ENCODE results near the gene CLDN25. TPM values are rescaled to one million over a fixed set of nuclear protein-coding genes. Genes with fewer than 3 reads are reported as not detected.
"Not testable (repeated sequence)": the region's sequence is repeated elsewhere in the genome, so short reads cannot be mapped to it uniquely, and the experiment has no call there.

CLDN25 gene
- total RNA-seq, 1 donor from 2014 or later = not detected

GRCh38 chr11:113760241-113760640, 19.4 kb upstream of the CLDN25 start:
- DNase-seq (ENCODE audit: low read depth) (no peak), FAIRE-seq (no peak)
- Histone ChIP-seq H3K36me3 (ENCODE audit: control insufficient read depth, insufficient read depth, low read length) (peaks cover 7% of the 10 kb centered on the region), H3K27me3 (ENCODE audit: control insufficient read depth, insufficient read depth, low read length) (no peaks in the 10 kb centered on the region), H3K4me3 (ENCODE audit: low read depth, low read length) (no peak overlapping the region)
- TF ChIP-seq, protein P1, sequence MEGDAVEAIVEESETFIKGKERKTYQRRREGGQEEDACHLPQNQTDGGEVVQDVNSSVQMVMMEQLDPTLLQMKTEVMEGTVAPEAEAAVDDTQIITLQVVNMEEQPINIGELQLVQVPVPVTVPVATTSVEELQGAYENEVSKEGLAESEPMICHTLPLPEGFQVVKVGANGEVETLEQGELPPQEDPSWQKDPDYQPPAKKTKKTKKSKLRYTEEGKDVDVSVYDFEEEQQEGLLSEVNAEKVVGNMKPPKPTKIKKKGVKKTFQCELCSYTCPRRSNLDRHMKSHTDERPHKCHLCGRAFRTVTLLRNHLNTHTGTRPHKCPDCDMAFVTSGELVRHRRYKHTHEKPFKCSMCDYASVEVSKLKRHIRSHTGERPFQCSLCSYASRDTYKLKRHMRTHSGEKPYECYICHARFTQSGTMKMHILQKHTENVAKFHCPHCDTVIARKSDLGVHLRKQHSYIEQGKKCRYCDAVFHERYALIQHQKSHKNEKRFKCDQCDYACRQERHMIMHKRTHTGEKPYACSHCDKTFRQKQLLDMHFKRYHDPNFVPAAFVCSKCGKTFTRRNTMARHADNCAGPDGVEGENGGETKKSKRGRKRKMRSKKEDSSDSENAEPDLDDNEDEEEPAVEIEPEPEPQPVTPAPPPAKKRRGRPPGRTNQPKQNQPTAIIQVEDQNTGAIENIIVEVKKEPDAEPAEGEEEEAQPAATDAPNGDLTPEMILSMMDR (IDR thresholded peaks at IDR 0.05; ENCODE audit: insufficient read depth, low read length, severe bottlenecking) = no peak

- DNase-seq (ENCODE audit: low read depth); H3K27me3 ChIP-seq (ENCODE audit: control insufficient read depth, insufficient read depth, low read length); H3K36me3 ChIP-seq (ENCODE audit: control insufficient read depth, insufficient read depth, low read length); H3K4me3 ChIP-seq (ENCODE audit: low read depth, low read length); FAIRE-seq: not testable (repeated sequence)
Observed at GRCh38 chr11:113763040-113763439, 16.6 kb upstream of the CLDN25 start.

DNA sequence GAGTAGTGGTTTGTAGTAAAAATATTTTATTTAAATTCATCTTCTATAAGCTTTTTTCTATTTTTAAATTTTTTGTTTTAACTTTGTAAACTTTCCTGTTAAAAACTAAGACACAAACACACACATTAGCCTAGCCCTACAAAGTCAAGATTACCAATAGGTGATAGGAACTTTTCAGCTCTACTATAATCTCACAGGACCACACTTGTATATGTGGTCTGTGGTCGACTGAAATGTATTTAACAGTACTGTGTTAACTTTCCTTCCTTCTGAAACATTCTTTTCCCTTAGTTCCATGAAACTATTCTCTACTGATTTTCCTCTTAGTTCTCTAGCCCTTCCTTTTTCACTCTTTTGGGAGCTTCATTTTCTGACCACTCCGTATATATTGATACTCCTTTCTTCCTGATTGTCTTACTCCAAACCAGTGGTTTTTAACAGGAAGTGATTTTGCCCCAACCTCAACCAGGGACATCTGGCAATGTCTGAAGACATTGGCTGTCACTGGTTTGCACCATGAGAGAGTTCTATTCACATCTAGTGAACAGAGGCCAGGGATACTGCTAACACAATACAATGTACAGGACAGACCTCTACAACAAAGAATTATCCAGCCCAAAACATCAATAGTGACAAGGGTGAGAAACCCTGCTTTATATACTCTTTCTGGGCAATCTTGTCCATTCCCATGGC, 14.9 kb upstream of the CLDN25 start:
- FAIRE-seq (no peak), DNase-seq (ENCODE audit: low read depth) (no peak)
- TF ChIP-seq, protein P1 (IDR thresholded peaks at IDR 0.05; ENCODE audit: insufficient read depth, low read length, severe bottlenecking) = no peak
- Histone ChIP-seq H3K36me3 (ENCODE audit: control insufficient read depth, insufficient read depth, low read length) (peaks cover 4% of the 10 kb centered on the region), H3K4me3 (ENCODE audit: low read depth, low read length) (no peak overlapping the region), H3K27me3 (ENCODE audit: control insufficient read depth, insufficient read depth, low read length) (no peaks in the 10 kb centered on the region)

GRCh38 chr11:113771964-113772363, 7.6 kb upstream of the CLDN25 start:
- peaks cover 2% of the 10 kb centered on the region for H3K36me3 ChIP-seq (ENCODE audit: control insufficient read depth, insufficient read depth, low read length)
- TF ChIP-seq, protein P1 (IDR thresholded peaks at IDR 0.05; ENCODE audit: insufficient read depth, low read length, severe bottlenecking) = no peak
- H3K4me3 ChIP-seq (ENCODE audit: low read depth, low read length) = no peak overlapping the region
- H3K27me3 ChIP-seq (ENCODE audit: control insufficient read depth, insufficient read depth, low read length) = no peaks in the 10 kb centered on the region
- DNase-seq (ENCODE audit: low read depth) = no peak
- no peak for FAIRE-seq

DNA sequence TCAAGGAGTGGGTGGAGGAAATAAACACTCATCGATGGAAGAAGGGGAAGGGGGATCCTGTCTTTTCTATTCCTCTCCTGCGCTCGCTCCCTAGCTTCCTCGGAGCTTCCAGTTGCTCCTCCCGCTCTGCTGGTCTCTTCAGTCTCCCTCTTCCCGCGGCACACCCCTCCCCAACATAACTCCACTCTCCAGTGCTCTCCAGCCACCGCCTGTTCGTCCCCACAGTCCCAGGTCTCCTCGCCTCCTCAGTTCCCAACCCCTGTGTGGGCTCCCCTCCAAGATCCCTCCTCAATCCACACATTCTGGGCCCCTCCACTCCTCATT, 6.5 kb upstream of the CLDN25 start:
- no peak for FAIRE-seq
- TF ChIP-seq, protein P1 (IDR thresholded peaks at IDR 0.05; ENCODE audit: insufficient read depth, low read length, severe bottlenecking) = no peak
- H3K4me3 ChIP-seq (ENCODE audit: low read depth, low read length) = peak overlapping the region; percentile 95
- peak; percentile 18 for DNase-seq (ENCODE audit: low read depth)
- H3K36me3 ChIP-seq (ENCODE audit: control insufficient read depth, insufficient read depth, low read length) = peaks cover 2% of the 10 kb centered on the region
- H3K27me3 ChIP-seq (ENCODE audit: control insufficient read depth, insufficient read depth, low read length) = no peaks in the 10 kb centered on the region

DNA sequence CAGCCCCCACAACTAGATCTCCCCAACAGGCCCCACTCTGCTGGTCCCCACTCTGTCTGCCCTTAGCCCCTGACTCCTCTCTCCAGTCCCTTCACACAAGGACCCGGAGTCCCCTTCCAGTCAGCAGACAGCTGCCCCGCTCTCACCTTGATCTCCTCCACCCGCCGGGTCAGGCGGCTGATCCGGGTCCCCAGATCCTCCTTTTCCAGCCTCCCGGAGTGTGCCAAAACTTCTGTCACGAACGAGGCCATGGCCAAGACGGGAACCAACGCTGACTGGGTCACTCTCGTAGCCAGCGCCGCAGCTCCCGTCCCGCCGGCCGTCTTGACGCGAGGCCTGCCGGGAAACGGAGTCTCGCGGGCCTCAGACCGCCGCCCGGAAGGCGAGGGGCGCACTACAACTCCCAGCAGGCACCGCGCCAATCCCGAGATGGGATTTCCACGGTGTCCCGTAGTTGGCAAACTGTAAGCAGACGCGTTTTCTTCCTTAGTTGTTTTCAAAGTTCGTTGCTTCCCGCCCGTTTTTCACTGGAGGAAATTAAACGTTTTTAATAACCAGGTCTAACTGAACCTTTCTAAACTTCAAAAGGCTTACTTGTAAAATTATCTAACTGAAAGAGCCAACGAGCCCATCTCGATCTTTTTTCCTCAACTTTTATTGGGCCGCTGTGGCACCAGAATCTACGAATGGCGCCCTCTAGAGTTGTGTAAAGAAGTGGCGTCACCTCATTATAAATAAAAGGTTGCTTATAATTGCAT, 6.0 kb upstream of the CLDN25 start, which contains the start of gene ZW10:
ZW10 (minus strand) TSS at position 277 of the 758 bp plus-strand sequence; CDS start at position 251, 26 bp downstream.
- H3K4me3 ChIP-seq (ENCODE audit: low read depth, low read length) = peak within 1 kb of the TSS; percentile 95
- H3K27me3 ChIP-seq (ENCODE audit: control insufficient read depth, insufficient read depth, low read length) = no peaks in the 10 kb centered on the region
- H3K36me3 ChIP-seq (ENCODE audit: control insufficient read depth, insufficient read depth, low read length) = peaks cover 2% of the 10 kb centered on the region
- TF ChIP-seq, protein P1 (IDR thresholded peaks at IDR 0.05; ENCODE audit: insufficient read depth, low read length, severe bottlenecking) = peak; percentile 62
- DNase-seq (ENCODE audit: low read depth) (peak; percentile 92), FAIRE-seq (no peak)
